Thyroid gland (tissue), 4 donors: ENCODE data around the gene NPM1. TPM values are rescaled to one million over a fixed set of nuclear protein-coding genes. Genes with fewer than 3 reads are reported as not detected.
A peak's percentile ranks its signal among the peaks of the same experiment; 100 is the strongest.
"Not testable (repeated sequence)": the region's sequence is repeated elsewhere in the genome, so short reads cannot be mapped to it uniquely, and the experiment has no call there.

Source experiments
- DNase-seq, 2 donors: peaks; one replicate each; pipeline ENCODE4 v3.0.0-alpha.2; 2019
- H3K27ac ChIP-seq, 3 donors: fragments of 200-600 bp; sonication (generic); 1 replicate in 2 of 3; 2 replicates in 1 of 3; pipeline ENCODE4 v1.5.1; 2016 to 2019; ENCODE audit warnings: mild to moderate bottlenecking in 1 of 3, moderate library complexity in 1 of 3
- H3K27me3 ChIP-seq: fragments of 200-600 bp; sonication (generic); one replicate; pipeline ENCODE4 v1.5.1; 2019
- H3K36me3 ChIP-seq, 2 donors: fragments of 200-600 bp; sonication (generic); one replicate each; pipeline ENCODE4 v1.5.1; 2016 to 2019
- H3K4me1 ChIP-seq, 2 donors: fragments of 200-600 bp; sonication (generic); one replicate each; pipeline ENCODE4 v1.5.1; 2017 to 2019
- H3K4me3 ChIP-seq, 3 donors: fragments of 200-600 bp; sonication (generic); replicated peaks in 1 of 3; 1 replicate in 2 of 3; 2 replicates in 1 of 3; pipeline ENCODE4 v1.5.1; 2016; ENCODE audit warnings: mild to moderate bottlenecking in 1 of 3
- H3K9me3 ChIP-seq: fragments of 200-600 bp; sonication (generic); one replicate; pipeline ENCODE4 v1.5.1; 2017
- POLR2A ChIP-seq, 2 donors: fragments of 450-650 bp; IDR thresholded peaks; one replicate each; pipeline ENCODE4 v1.6.1; 2017; ENCODE audit warnings: antibody characterized with exemption in 2 of 2, mild to moderate bottlenecking in 2 of 2, moderate library complexity in 1 of 2
- WGBS, 2 donors: methylation state at CpG; one replicate each; pipeline ENCODE4 v1.1.5; 2017; 5-methylcytosine and 5-hydroxymethylcytosine counted together
- intact Hi-C: fragments of 100-400 bp; cut with DNase I; formaldehyde crosslinking; loops from one replicate; pipeline ENCODE4 v1.15.1; 2023
- total RNA-seq, 4 donors: library from RNA; depleted of rRNA; stranded (reverse); fragments of >200 nt; gene quantifications; one replicate each; pipeline ENCODE4 v1.2.3, GENCODE V29; 2016
- TF ChIP-seq, protein P1 (sequence below), 6 experiments: fragments of 200-600 bp in 3 of 6; fragments of 450-650 bp in 3 of 6; sonication (generic) in 3 of 6; IDR thresholded peaks; one replicate each; pipeline ENCODE4 v1.5.1; 2016 to 2019; ENCODE audit warnings: antibody characterized with exemption in 6 of 6, mild to moderate bottlenecking in 2 of 6, inconsistent platforms in 1 of 6, moderate library complexity in 1 of 6

Gene NPM1
- total RNA-seq, 4 donors from 2014 or later = 455 to 777 (median 561) TPM

DNA sequence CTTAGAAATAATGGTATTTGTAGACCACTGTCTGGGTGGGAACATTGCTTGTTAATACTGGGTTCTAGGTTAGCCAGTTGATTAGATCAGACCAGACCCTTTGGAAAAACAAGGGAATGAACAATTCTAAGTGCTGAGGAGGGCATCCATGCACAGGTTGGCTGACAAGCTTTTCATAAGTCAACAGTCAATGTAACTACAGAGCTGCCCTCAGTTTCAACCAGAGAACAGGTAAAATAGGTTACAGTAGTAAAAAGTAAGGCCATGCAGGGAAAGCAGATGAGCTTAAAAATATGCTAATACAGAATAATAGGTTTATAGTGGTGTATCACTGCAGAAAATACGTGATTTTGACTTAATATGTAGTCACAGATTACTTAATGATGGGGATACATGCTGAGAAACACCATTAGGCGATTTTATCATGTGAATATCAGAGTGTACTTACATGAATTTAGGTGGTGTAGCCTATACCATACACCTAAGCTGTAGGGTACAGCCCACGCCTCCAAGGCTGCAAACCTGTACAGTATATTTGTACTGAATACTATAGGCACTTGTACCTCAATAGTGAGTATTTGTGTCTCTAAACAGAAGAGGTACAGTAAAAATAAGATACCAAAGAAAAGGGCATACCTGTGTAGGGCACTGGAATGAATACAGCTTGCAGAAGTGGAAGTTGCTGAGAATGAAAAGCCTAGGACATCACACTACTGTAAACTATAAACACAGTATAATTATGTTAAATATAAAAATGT is 25.7 kb downstream of the NPM1 start:
- no peak for DNase-seq
- no peaks in the 10 kb centered on the region for H3K9me3 ChIP-seq
- H3K4me1 ChIP-seq = peaks cover 3 to 9% of the 10 kb centered on the region in 2 donors
- no peak overlapping the region for H3K4me3 ChIP-seq
- 96 to 99% methylated on average over 3 of the region's 3 CpGs for WGBS, 2 donors
- no peak for TF ChIP-seq POLR2A (IDR thresholded peaks at IDR 0.05)
- TF ChIP-seq, protein P1, sequence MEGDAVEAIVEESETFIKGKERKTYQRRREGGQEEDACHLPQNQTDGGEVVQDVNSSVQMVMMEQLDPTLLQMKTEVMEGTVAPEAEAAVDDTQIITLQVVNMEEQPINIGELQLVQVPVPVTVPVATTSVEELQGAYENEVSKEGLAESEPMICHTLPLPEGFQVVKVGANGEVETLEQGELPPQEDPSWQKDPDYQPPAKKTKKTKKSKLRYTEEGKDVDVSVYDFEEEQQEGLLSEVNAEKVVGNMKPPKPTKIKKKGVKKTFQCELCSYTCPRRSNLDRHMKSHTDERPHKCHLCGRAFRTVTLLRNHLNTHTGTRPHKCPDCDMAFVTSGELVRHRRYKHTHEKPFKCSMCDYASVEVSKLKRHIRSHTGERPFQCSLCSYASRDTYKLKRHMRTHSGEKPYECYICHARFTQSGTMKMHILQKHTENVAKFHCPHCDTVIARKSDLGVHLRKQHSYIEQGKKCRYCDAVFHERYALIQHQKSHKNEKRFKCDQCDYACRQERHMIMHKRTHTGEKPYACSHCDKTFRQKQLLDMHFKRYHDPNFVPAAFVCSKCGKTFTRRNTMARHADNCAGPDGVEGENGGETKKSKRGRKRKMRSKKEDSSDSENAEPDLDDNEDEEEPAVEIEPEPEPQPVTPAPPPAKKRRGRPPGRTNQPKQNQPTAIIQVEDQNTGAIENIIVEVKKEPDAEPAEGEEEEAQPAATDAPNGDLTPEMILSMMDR (IDR thresholded peaks at IDR 0.05) = no peak
- H3K36me3 ChIP-seq = peaks cover 6 to 27% of the 10 kb centered on the region in 2 donors
- H3K27me3 ChIP-seq = no peaks in the 10 kb centered on the region
- no peak overlapping the region for H3K27ac ChIP-seq
- intact Hi-C loops = no loop called here

DNA sequence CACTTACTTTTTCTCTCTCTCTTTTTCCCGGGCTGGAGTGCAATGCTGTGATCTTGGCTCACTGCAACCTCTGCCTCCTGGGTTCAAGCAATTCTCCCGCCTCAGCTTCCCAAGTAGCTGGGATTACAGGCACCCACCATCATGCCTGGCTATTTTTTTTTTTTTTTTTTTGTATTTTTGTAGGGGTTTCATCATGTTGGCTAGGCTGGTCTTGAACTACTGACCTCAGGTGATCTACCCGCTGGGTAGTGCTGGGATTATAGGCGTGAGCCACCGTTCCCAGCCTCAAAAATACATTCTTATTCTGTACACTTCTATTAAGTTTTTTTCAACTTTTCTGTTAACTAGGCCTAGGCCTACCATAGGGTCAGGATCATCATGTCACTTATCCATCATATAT is 26.3 kb downstream of the NPM1 start:
- H3K27ac ChIP-seq, intact Hi-C loops, H3K4me3 ChIP-seq, DNase-seq, H3K27me3 ChIP-seq, H3K9me3 ChIP-seq: not testable (repeated sequence)
- Histone ChIP-seq H3K4me1 (peaks cover 5 to 16% of the 10 kb centered on the region in 2 donors), H3K36me3 (peaks cover 6 to 20% of the 10 kb centered on the region in 2 donors)
- 92 to 93% methylated on average over 5 of the region's 5 CpGs for WGBS, 2 donors

DNA sequence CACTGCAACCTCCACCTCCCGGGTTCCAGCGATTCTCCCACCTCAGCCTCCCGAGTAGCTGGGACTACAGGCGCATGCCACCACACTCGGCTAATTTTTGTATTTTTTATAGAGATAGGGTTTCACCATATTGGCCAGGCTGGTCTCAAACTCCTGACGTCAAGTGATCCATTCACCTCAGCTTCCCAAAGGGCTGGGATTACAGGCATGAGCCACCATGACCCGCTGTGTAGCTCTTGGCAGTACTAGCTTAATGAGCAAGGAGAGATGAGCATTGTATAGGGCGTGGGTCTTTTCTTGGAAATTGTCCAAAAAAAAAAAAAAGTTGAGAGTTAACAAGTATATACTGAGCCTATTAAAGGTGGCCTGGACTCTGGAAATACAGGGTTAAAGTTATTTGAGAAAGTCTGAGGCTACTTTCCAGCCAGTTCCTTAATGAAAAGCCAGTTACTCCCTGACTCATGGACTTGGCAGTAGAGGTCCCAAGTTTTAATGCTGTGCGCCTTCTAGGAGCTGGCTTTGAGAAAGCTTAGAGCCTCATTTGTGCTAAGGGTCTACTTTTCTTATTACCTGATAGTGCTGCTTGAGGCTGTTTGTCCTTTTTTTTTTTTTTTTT is 27.6 kb downstream of the NPM1 start:
- intact Hi-C loops = loop anchor here (5.0 kb wide), 1 partner anchor 492 kb away; no protein-coding TSS in a partner anchor
- DNase-seq = no peak
- TF ChIP-seq, protein P1 (IDR thresholded peaks at IDR 0.05) = no peak
- TF ChIP-seq POLR2A (IDR thresholded peaks at IDR 0.05) = no peak

DNA sequence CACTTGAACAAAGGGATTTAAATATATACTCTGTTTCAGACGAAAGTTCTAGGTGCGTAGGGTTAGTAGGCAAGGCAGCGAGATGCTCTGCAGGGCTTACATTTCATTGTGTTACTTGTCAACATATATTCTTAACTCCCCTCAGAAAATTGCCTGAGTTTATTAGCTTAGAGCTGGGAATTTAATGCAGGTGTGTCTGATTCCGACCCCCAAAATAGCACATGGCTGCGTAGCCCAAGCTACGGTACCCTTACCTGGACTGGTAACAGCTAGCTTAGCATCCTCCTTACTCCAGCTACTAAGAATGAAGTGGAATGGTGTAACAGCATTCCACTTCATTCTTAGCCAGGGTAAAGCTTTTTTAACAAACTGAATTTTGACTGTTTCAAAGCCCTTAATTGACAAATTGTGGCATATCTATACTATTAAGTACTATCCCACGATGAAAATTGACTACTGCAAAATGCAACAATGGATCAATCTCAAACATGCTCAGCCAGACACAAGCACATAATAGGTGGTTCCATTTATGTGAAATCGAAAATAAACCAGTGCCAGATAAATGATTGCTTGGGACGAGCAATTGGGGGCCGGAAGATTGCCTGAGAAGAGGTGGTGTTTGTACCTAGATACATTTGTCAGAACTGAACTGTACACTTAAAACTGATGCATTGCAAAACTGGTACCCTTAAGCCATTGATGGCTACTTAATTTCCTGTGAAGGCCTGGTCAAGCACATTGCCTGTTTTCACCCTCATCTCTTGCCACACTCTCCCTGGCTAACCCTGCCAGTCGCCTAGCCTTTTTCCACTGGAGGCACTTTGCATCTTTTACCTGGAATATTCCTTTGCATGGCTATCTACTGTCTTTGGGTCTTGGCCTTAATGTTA is 28.8 kb downstream of the NPM1 start:
- no peak for TF ChIP-seq POLR2A (IDR thresholded peaks at IDR 0.05)
- TF ChIP-seq, protein P1 (IDR thresholded peaks at IDR 0.05) = no peak
- H3K4me3 ChIP-seq = no peak overlapping the region
- intact Hi-C loops = loop anchor here (5.0 kb wide), 1 partner anchor 491 kb away; no protein-coding TSS in a partner anchor
- H3K4me1 ChIP-seq = peaks cover 16 to 39% of the 10 kb centered on the region in 2 donors
- no peak for DNase-seq
- 92 to 94% methylated on average over 11 of the region's 11 CpGs for WGBS, 2 donors
- H3K27ac ChIP-seq = no peak overlapping the region
- H3K27me3 ChIP-seq = no peaks in the 10 kb centered on the region
- peaks cover 3 to 6% of the 10 kb centered on the region in 2 donors for H3K36me3 ChIP-seq
- no peaks in the 10 kb centered on the region for H3K9me3 ChIP-seq

More for the DNA sequence above, 27.6 kb downstream of the NPM1 start:
- Histone ChIP-seq H3K27me3 (no peaks in the 10 kb centered on the region), H3K9me3 (no peaks in the 10 kb centered on the region), H3K4me3 (no peak overlapping the region), H3K27ac (no peak overlapping the region), H3K4me1 (peaks cover 7 to 27% of the 10 kb centered on the region in 2 donors), H3K36me3 (peaks cover 6 to 11% of the 10 kb centered on the region in 2 donors)
- WGBS, 2 donors = 81 to 84% methylated on average over 9 of the region's 9 CpGs

DNA sequence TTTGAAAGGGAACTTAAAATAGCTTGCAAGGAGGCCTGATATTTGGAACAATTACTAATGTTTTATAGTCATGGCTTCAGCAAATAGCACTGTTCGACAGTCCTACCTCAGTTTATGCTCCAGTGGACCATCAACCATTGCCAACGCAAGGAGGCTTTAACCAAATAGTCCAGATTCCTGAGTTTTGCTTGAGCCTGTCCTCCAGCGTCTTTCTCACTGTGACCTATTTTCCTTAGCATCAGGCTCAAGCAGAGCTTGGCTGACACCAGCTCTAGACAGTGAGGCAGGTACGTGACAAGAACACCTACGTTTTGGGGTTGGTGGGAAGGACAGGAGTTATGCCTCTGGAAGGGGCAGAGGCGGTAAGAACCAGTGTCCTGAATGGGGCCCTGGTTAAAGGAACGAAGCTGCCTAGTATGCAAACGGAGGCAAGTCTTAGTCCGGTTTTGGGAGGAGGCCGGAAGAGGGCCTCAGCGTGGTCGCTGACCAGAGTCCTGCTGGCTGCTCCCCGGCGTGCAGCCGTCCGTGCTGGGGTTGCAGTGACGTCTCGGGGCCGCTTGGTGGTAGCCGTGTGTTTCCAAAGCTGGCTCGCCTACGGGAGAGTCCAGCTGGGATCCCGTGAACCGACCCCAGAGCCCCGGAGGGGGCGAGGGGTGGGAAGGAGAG is 30.8 kb downstream of the NPM1 start:
- Histone ChIP-seq H3K9me3 (no peaks in the 10 kb centered on the region), H3K36me3 (no peaks in the 10 kb centered on the region), H3K27me3 (no peaks in the 10 kb centered on the region), H3K4me1 (peaks cover 27 to 47% of the 10 kb centered on the region in 2 donors), H3K27ac (peak overlapping the region; percentile 1 to 63 (median 29)), H3K4me3 (peak overlapping the region in 1 of 3 donors; percentile 10)
- intact Hi-C loops = loop anchor here (5.0 kb wide), 1 partner anchor 489 kb away; no protein-coding TSS in a partner anchor
- TF ChIP-seq POLR2A (IDR thresholded peaks at IDR 0.05) = peak in 1 of 2 donors; percentile 27
- TF ChIP-seq, protein P1 (IDR thresholded peaks at IDR 0.05) = peak; percentile 79 to 97 (median 94)
- 10 to 37% methylated on average over 6 to 12 of the region's 26 CpGs for WGBS, 2 donors
- peak; percentile 83 to 88 for DNase-seq
